DOHH2 (cell line): ENCODE results near the gene LAMB1.

Experiments used
- CTCF ChIP-seq: fragments of 200-600 bp; sonication (generic); IDR thresholded peaks from one replicate; pipeline ENCODE4 v1.5.1; 2014; ENCODE audit warnings: antibody characterized with exemption, mild to moderate bottlenecking, low read depth, low read length; ENCODE audit not compliant: poor library complexity, severe bottlenecking
- EZH2phosphoT487 ChIP-seq: fragments of 200-600 bp; sonication (generic); IDR thresholded peaks from 2 replicates; pipeline ENCODE4 v1.6.1; 2017; ENCODE audit warnings: borderline replicate concordance, mild to moderate bottlenecking, antibody characterized with exemption, low read length, moderate library complexity, mixed read lengths

- TF ChIP-seq EZH2phosphoT487 (no peak), CTCF (no peak)
These were observed 51.1 kb downstream of the LAMB1 start for GRCh38 chr7:107951896-107952295.
